CD4-positive, alpha-beta T cell treated with Interleukin-17A for 4 hours (primary cell): ENCODE measurements around the gene PAPOLB.

Experiments used
- DNase-seq: peaks from one replicate; pipeline ENCODE4 v3.0.0-alpha.2; 2020; ENCODE audit warnings: mixed read lengths

Gene PAPOLB

GRCh38 chr7:4820405-4820966, 41.3 kb downstream of the PAPOLB start:
- DNase-seq = no peak

GRCh38 chr7:4819560-4820404, 42.0 kb downstream of the PAPOLB start:
- DNase-seq = no peak

GRCh38 chr7:4818000-4818794, 43.6 kb downstream of the PAPOLB start:
- DNase-seq = no peak

- no peak for DNase-seq
Observed at GRCh38 chr7:4817178-4817901, 44.5 kb downstream of the PAPOLB start.

- no peak for DNase-seq
Observed at GRCh38 chr7:4816419-4817080, 45.3 kb downstream of the PAPOLB start.

GRCh38 chr7:4815609-4816418, 46.0 kb downstream of the PAPOLB start:
- DNase-seq = no peak

- no peak for DNase-seq
Observed at GRCh38 chr7:4815121-4815520, 46.7 kb downstream of the PAPOLB start.

- DNase-seq = no peak
Observed at GRCh38 chr7:4814433-4814832, 47.4 kb downstream of the PAPOLB start.

GRCh38 chr7:4809666-4810065, 52.2 kb downstream of the PAPOLB start:
- DNase-seq = no peak

GRCh38 chr7:4809091-4809591, 52.7 kb downstream of the PAPOLB start:
- DNase-seq = peak; percentile 52

- DNase-seq = no peak
Observed at GRCh38 chr7:4808565-4808964, 53.3 kb downstream of the PAPOLB start.

GRCh38 chr7:4808026-4808425, 53.8 kb downstream of the PAPOLB start:
- no peak for DNase-seq
